Ishikawa (cell line): ENCODE measurements around the gene METTL18.

Source experiments
- CEBPB ChIP-seq: IDR thresholded peaks from 2 replicates; pipeline ENCODE4 v1.6.1; 2012
- CREB1 ChIP-seq: IDR thresholded peaks from 2 replicates; pipeline ENCODE4 v1.6.1; 2012; ENCODE audit warnings: low read depth
- FOXM1 ChIP-seq: IDR thresholded peaks from 2 replicates; pipeline ENCODE4 v1.6.1; 2012; ENCODE audit warnings: low read depth, borderline replicate concordance
- MAX ChIP-seq: IDR thresholded peaks from 2 replicates; pipeline ENCODE4 v1.6.1; 2012
- RAD21 ChIP-seq: IDR thresholded peaks from 2 replicates; pipeline ENCODE4 v1.6.1; 2012; ENCODE audit warnings: low read depth
- REST ChIP-seq: IDR thresholded peaks from 2 replicates; pipeline ENCODE4 v1.6.1; 2012; ENCODE audit warnings: low read depth, mild to moderate bottlenecking
- TAF1 ChIP-seq: IDR thresholded peaks from 2 replicates; pipeline ENCODE4 v1.6.1; 2012; ENCODE audit warnings: low read depth, mild to moderate bottlenecking
- TCF12 ChIP-seq: IDR thresholded peaks from 2 replicates; pipeline ENCODE4 v1.6.1; 2012; ENCODE audit warnings: low read depth
- TEAD4 ChIP-seq: IDR thresholded peaks from 2 replicates; pipeline ENCODE4 v1.6.1; 2012
- YY1 ChIP-seq: IDR thresholded peaks from 2 replicates; pipeline ENCODE4 v1.6.1; 2012; ENCODE audit warnings: low read depth

- TF ChIP-seq CREB1, result no peak
- no peak for TF ChIP-seq TEAD4
- no peak for TF ChIP-seq TAF1
- no peak for TF ChIP-seq MAX
- no peak for TF ChIP-seq RAD21
- TF ChIP-seq FOXM1, result no peak
- TF ChIP-seq CEBPB, result no peak
- TF ChIP-seq REST, result no peak
- TF ChIP-seq TCF12, result no peak
- no peak for TF ChIP-seq YY1
These were observed 44.7 kb downstream of the METTL18 start for GRCh38 chr1:169750041-169750440.
